ENCODE results near the gene CHN2.

The CHN2 gene

DNA sequence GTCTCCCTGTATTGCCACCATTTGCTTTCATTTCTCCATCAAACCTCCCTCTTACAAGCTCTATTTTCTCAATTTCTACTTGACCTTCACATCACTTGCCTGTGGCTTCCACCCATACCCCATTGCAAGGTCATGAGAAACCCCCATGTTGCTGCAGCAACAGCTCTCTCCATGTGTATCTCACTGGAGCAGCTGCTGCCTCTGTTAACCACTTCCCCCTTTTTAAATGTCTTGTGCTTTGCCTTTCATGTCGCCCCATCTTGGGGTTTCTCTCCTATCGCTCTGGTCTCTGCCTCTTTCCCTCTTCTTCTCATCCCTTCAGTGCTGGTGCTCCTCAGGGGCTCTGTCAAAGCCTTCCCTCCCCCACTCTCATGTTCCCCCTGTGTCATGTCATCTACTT is 148.8 kb downstream of the CHN2 start:
- H3K27ac ChIP-seq, result no peak overlapping the region
- no peak for TF ChIP-seq ZFX (IDR thresholded peaks at IDR 0.05; ENCODE audit: borderline replicate concordance)
- TF ChIP-seq, protein P1, sequence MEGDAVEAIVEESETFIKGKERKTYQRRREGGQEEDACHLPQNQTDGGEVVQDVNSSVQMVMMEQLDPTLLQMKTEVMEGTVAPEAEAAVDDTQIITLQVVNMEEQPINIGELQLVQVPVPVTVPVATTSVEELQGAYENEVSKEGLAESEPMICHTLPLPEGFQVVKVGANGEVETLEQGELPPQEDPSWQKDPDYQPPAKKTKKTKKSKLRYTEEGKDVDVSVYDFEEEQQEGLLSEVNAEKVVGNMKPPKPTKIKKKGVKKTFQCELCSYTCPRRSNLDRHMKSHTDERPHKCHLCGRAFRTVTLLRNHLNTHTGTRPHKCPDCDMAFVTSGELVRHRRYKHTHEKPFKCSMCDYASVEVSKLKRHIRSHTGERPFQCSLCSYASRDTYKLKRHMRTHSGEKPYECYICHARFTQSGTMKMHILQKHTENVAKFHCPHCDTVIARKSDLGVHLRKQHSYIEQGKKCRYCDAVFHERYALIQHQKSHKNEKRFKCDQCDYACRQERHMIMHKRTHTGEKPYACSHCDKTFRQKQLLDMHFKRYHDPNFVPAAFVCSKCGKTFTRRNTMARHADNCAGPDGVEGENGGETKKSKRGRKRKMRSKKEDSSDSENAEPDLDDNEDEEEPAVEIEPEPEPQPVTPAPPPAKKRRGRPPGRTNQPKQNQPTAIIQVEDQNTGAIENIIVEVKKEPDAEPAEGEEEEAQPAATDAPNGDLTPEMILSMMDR (IDR thresholded peaks at IDR 0.05), result no peak

- H3K27ac ChIP-seq, result no peak overlapping the region
- TF ChIP-seq, protein P1 (IDR thresholded peaks at IDR 0.05), result no peak
- no peak for TF ChIP-seq ZFX (IDR thresholded peaks at IDR 0.05; ENCODE audit: borderline replicate concordance)
These were observed 149.9 kb downstream of the CHN2 start for GRCh38 chr7:29344334-29344978.

DNA sequence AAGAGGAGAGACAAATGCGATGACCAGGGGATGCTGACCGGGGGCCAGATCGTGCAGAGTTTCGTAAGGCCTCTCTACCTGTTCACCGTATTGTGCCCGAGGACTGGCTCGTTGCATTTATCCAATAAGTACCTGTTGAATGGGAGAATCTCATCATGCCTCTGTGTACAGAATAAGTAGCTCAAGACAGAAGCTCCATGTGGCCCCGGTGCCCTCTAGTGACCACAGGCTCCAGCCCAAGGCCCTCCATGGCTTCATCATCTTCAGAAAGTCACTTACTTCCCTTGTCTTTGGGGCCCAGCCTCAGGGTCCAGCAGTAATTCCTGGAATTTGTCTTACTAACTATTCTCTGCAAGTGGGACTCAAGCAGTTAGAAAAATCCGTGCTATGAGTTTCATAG is 151.0 kb downstream of the CHN2 start:
- H3K27ac ChIP-seq, result no peak overlapping the region
- TF ChIP-seq ZFX (IDR thresholded peaks at IDR 0.05; ENCODE audit: borderline replicate concordance), result no peak
- TF ChIP-seq, protein P1 (IDR thresholded peaks at IDR 0.05), result peak; percentile 52

DNA sequence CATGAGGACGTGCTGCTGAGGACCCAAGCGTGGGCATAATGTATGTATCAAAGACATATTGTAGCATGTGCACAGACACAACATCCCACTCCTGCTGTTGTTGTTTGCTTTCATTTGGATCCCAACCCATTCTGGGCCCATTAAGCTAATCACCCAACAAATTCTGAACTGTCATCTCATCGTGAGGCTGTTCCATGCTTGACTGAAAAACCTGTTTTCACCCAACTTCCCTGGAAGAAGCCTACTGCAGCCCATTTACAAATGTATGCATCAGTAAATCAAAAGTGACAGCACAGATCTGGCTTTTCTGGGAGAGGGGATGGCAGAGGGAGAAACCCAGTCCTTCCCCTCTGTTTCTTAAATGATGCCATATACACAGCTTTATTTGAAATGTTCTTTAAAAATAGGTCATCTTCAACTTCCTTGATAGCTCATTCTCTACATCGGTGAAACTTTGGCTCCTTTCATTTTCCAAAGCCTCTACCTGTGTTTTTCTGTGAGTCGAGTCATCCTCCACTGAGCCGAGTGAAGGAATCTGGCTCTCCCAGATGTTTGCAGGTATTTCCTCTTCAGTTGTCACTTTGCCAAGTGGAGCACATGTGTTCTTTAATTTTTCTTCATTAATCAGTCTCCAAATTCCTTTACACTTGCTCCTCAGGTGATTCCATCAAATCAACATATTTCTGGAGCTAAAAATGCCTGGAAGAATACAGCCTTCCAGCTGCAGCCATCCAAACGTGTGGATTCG is 151.8 kb downstream of the CHN2 start:
- no peak overlapping the region for H3K27ac ChIP-seq
- TF ChIP-seq, protein P1 (IDR thresholded peaks at IDR 0.05), result no peak
- no peak for TF ChIP-seq ZFX (IDR thresholded peaks at IDR 0.05; ENCODE audit: borderline replicate concordance)

GRCh38 chr7:29349362-29349761 is 154.8 kb downstream of the CHN2 start:
- no peak overlapping the region for H3K27ac ChIP-seq
- TF ChIP-seq, protein P1 (IDR thresholded peaks at IDR 0.05), result no peak
- TF ChIP-seq ZFX (IDR thresholded peaks at IDR 0.05; ENCODE audit: borderline replicate concordance), result no peak

DNA sequence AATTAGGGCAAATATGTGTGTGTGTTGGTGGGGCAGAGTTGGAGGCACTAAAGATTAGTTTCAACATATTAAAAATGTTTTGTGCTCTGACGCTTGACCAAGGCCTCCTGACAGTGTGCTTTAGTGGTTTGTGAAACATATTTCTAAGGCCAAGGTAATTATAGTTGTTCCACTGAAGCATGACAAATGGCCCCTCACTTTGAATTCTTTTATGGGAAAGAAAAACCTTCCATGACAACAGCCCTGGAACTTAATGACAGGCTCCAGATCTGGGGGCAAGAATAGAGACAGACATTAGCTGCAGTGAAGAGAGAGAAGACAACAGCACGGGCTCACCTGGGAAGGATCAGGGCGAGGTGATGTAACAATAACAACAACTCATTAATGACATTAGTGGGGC is 155.8 kb downstream of the CHN2 start:
- no peak for TF ChIP-seq ZFX (IDR thresholded peaks at IDR 0.05; ENCODE audit: borderline replicate concordance)
- TF ChIP-seq, protein P1 (IDR thresholded peaks at IDR 0.05), result no peak
- H3K27ac ChIP-seq, result no peak overlapping the region

- TF ChIP-seq, protein P1 (IDR thresholded peaks at IDR 0.05), result no peak
- TF ChIP-seq ZFX (IDR thresholded peaks at IDR 0.05; ENCODE audit: borderline replicate concordance), result no peak
- no peak overlapping the region for H3K27ac ChIP-seq
These were observed 157.5 kb downstream of the CHN2 start for GRCh38 chr7:29352041-29352440.

Measured in 22Rv1 (cell line).